GM19099 (cell line): ENCODE results near the gene SIK2.

Experiments used
- POLR2A ChIP-seq: IDR thresholded peaks from 3 replicates; pipeline ENCODE4 v1.6.1; 2011; ENCODE audit warnings: low read depth; ENCODE audit not compliant: insufficient read length; ENCODE audit errors: extremely low read depth

Gene SIK2

GRCh38 chr11:111693224-111693937 lies 91.1 kb downstream of the SIK2 start:
- TF ChIP-seq POLR2A: no peak

- no peak for TF ChIP-seq POLR2A
Measured at GRCh38 chr11:111694851-111695250, 92.6 kb downstream of the SIK2 start.

GRCh38 chr11:111696556-111696955 lies 94.3 kb downstream of the SIK2 start:
- TF ChIP-seq POLR2A: no peak

GRCh38 chr11:111697933-111698371 lies 95.7 kb downstream of the SIK2 start:
- no peak for TF ChIP-seq POLR2A

- TF ChIP-seq POLR2A: no peak
Measured at GRCh38 chr11:111698852-111699559, 96.8 kb downstream of the SIK2 start.

- TF ChIP-seq POLR2A: no peak
Measured at GRCh38 chr11:111699579-111700156, 97.4 kb downstream of the SIK2 start.

GRCh38 chr11:111700162-111700561 lies 97.9 kb downstream of the SIK2 start:
- no peak for TF ChIP-seq POLR2A

- no peak for TF ChIP-seq POLR2A
Measured at GRCh38 chr11:111702623-111703022, 100.4 kb downstream of the SIK2 start.

- TF ChIP-seq POLR2A: no peak
Measured at GRCh38 chr11:111703576-111703975, 101.3 kb downstream of the SIK2 start.

- TF ChIP-seq POLR2A: no peak
Measured at GRCh38 chr11:111707039-111707690, 104.9 kb downstream of the SIK2 start.

GRCh38 chr11:111707691-111708067 lies 105.4 kb downstream of the SIK2 start:
- TF ChIP-seq POLR2A: no peak

- no peak for TF ChIP-seq POLR2A
Measured at GRCh38 chr11:111714522-111714921, 112.3 kb downstream of the SIK2 start.

GRCh38 chr11:111715142-111715816 lies 113.0 kb downstream of the SIK2 start:
- no peak for TF ChIP-seq POLR2A

- TF ChIP-seq POLR2A: no peak
Measured at GRCh38 chr11:111718436-111718835, 116.2 kb downstream of the SIK2 start.

GRCh38 chr11:111718859-111719258 lies 116.6 kb downstream of the SIK2 start:
- no peak for TF ChIP-seq POLR2A
